ENCODE results near the gene LRGUK. TPM values are rescaled to one million over a fixed set of nuclear protein-coding genes. Genes with fewer than 3 reads are reported as not detected.

LRGUK gene
- total and polyA plus RNA-seq, 9 donors = 0.23 to 1.0 (median 0.38) TPM

GRCh38 chr7:134089446-134089845 is 37.7 kb upstream of the LRGUK start:
- H3K36me3 ChIP-seq (ENCODE audit: control insufficient read depth, insufficient read depth, low read length) = no peaks in the 10 kb centered on the region
- no peaks in the 10 kb centered on the region for H3K4me1 ChIP-seq (ENCODE audit: control insufficient read depth, insufficient read depth, low read length)
- H3K4me3 ChIP-seq (ENCODE audit: low read length) = no peak overlapping the region
- no peak overlapping the region for H3K27ac ChIP-seq (ENCODE audit: low read length)
- no peaks in the 10 kb centered on the region for H3K27me3 ChIP-seq (ENCODE audit: control insufficient read depth, insufficient read depth, low read length)
- DNase-seq = no peak
- H3K9me3 ChIP-seq (replicated peaks; ENCODE audit: control insufficient read depth, low read depth, low read length) = peaks cover 20% of the 10 kb centered on the region
- 86% methylated on average over 2 of the region's 4 CpGs for WGBS (ENCODE audit: insufficient coverage)

GRCh38 chr7:134098072-134098471 is 29.1 kb upstream of the LRGUK start:
- Histone ChIP-seq H3K36me3 (ENCODE audit: control insufficient read depth, insufficient read depth, low read length) (no peaks in the 10 kb centered on the region), H3K9me3 (replicated peaks; ENCODE audit: control insufficient read depth, low read depth, low read length) (no peaks in the 10 kb centered on the region), H3K4me3 (ENCODE audit: low read length) (no peak overlapping the region), H3K27me3 (ENCODE audit: control insufficient read depth, insufficient read depth, low read length) (no peaks in the 10 kb centered on the region), H3K4me1 (ENCODE audit: control insufficient read depth, insufficient read depth, low read length) (no peaks in the 10 kb centered on the region), H3K27ac (ENCODE audit: low read length) (no peak overlapping the region)
- no CpG with 5 or more reads among the region's 4 CpGs for WGBS (ENCODE audit: insufficient coverage)
- no peak for DNase-seq

DNA sequence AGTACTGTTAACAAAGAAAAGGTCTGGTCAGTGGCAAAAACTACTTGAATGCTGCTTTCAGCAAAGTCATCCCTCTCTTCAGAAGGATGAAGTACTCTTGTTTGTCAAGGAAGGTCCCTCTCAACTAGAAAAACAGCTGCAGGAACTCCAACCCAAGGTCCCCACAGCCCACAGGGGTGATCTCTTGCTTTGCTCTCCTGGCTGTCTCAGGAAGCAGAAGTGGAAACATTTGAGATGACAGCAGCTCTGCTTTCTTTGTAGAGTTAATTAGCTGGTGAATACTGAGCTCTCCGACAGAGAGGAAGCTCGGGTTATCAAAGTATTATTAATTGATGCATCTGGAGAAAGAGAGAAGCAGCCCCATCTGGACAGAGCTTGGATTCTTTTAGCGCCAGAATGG is 25.4 kb upstream of the LRGUK start:
- H3K27me3 ChIP-seq (ENCODE audit: control insufficient read depth, insufficient read depth, low read length) = no peaks in the 10 kb centered on the region
- no peaks in the 10 kb centered on the region for H3K4me1 ChIP-seq (ENCODE audit: control insufficient read depth, insufficient read depth, low read length)
- no peaks in the 10 kb centered on the region for H3K36me3 ChIP-seq (ENCODE audit: control insufficient read depth, insufficient read depth, low read length)
- no CpG with 5 or more reads among the region's 3 CpGs for WGBS (ENCODE audit: insufficient coverage)
- no peak for DNase-seq
- no peaks in the 10 kb centered on the region for H3K9me3 ChIP-seq (replicated peaks; ENCODE audit: control insufficient read depth, low read depth, low read length)
- no peak overlapping the region for H3K27ac ChIP-seq (ENCODE audit: low read length)
- no peak overlapping the region for H3K4me3 ChIP-seq (ENCODE audit: low read length)

- no peaks in the 10 kb centered on the region for H3K4me1 ChIP-seq (ENCODE audit: control insufficient read depth, insufficient read depth, low read length)
- no peaks in the 10 kb centered on the region for H3K27me3 ChIP-seq (ENCODE audit: control insufficient read depth, insufficient read depth, low read length)
- WGBS (ENCODE audit: insufficient coverage) = no CpG with 5 or more reads among the region's 4 CpGs
- no peaks in the 10 kb centered on the region for H3K9me3 ChIP-seq (replicated peaks; ENCODE audit: control insufficient read depth, low read depth, low read length)
- no peaks in the 10 kb centered on the region for H3K36me3 ChIP-seq (ENCODE audit: control insufficient read depth, insufficient read depth, low read length)
- no peak for DNase-seq
- H3K27ac ChIP-seq (ENCODE audit: low read length) = no peak overlapping the region
- no peak overlapping the region for H3K4me3 ChIP-seq (ENCODE audit: low read length)
These were observed 23.0 kb upstream of the LRGUK start for GRCh38 chr7:134104166-134104565.

- Histone ChIP-seq H3K9me3 (replicated peaks; ENCODE audit: control insufficient read depth, low read depth, low read length) (no peaks in the 10 kb centered on the region), H3K4me3 (ENCODE audit: low read length) (no peak overlapping the region), H3K27me3 (ENCODE audit: control insufficient read depth, insufficient read depth, low read length) (no peaks in the 10 kb centered on the region), H3K27ac (ENCODE audit: low read length) (no peak overlapping the region), H3K36me3 (ENCODE audit: control insufficient read depth, insufficient read depth, low read length) (no peaks in the 10 kb centered on the region), H3K4me1 (ENCODE audit: control insufficient read depth, insufficient read depth, low read length) (no peaks in the 10 kb centered on the region)
- 69% methylated on average over 3 of the region's 5 CpGs for WGBS (ENCODE audit: insufficient coverage)
- no peak for DNase-seq
These were observed 21.3 kb upstream of the LRGUK start for GRCh38 chr7:134105841-134106240.

- no peaks in the 10 kb centered on the region for H3K9me3 ChIP-seq (replicated peaks; ENCODE audit: control insufficient read depth, low read depth, low read length)
These were observed 18.3 kb upstream of the LRGUK start for GRCh38 chr7:134108802-134109201.

GRCh38 chr7:134113655-134114054 is 13.5 kb upstream of the LRGUK start:
- H3K36me3 ChIP-seq (ENCODE audit: control insufficient read depth, insufficient read depth, low read length) = no peaks in the 10 kb centered on the region
- no peaks in the 10 kb centered on the region for H3K4me1 ChIP-seq (ENCODE audit: control insufficient read depth, insufficient read depth, low read length)
- no peaks in the 10 kb centered on the region for H3K9me3 ChIP-seq (replicated peaks; ENCODE audit: control insufficient read depth, low read depth, low read length)
- no peak for DNase-seq
- H3K27me3 ChIP-seq (ENCODE audit: control insufficient read depth, insufficient read depth, low read length) = no peaks in the 10 kb centered on the region
- H3K4me3 ChIP-seq (ENCODE audit: low read length) = no peak overlapping the region
- H3K27ac ChIP-seq (ENCODE audit: low read length) = no peak overlapping the region

More at GRCh38 chr7:134108802-134109201, 18.3 kb upstream of the LRGUK start:
- Histone ChIP-seq H3K4me3 (ENCODE audit: low read length) (no peak overlapping the region), H3K36me3 (ENCODE audit: control insufficient read depth, insufficient read depth, low read length) (no peaks in the 10 kb centered on the region), H3K4me1 (ENCODE audit: control insufficient read depth, insufficient read depth, low read length) (no peaks in the 10 kb centered on the region), H3K27me3 (ENCODE audit: control insufficient read depth, insufficient read depth, low read length) (no peaks in the 10 kb centered on the region), H3K27ac (ENCODE audit: low read length) (no peak overlapping the region)
- no peak for DNase-seq
- no CpG with 5 or more reads among the region's 2 CpGs for WGBS (ENCODE audit: insufficient coverage)

GRCh38 chr7:134114992-134115391 is 12.1 kb upstream of the LRGUK start:
- H3K4me1 ChIP-seq (ENCODE audit: control insufficient read depth, insufficient read depth, low read length) = no peaks in the 10 kb centered on the region
- DNase-seq = no peak
- H3K36me3 ChIP-seq (ENCODE audit: control insufficient read depth, insufficient read depth, low read length) = no peaks in the 10 kb centered on the region
- 70% methylated on average over 3 of the region's 4 CpGs for WGBS (ENCODE audit: insufficient coverage)
- H3K4me3 ChIP-seq (ENCODE audit: low read length) = no peak overlapping the region
- H3K27me3 ChIP-seq (ENCODE audit: control insufficient read depth, insufficient read depth, low read length) = no peaks in the 10 kb centered on the region
- H3K27ac ChIP-seq (ENCODE audit: low read length) = no peak overlapping the region
- no peaks in the 10 kb centered on the region for H3K9me3 ChIP-seq (replicated peaks; ENCODE audit: control insufficient read depth, low read depth, low read length)

DNA sequence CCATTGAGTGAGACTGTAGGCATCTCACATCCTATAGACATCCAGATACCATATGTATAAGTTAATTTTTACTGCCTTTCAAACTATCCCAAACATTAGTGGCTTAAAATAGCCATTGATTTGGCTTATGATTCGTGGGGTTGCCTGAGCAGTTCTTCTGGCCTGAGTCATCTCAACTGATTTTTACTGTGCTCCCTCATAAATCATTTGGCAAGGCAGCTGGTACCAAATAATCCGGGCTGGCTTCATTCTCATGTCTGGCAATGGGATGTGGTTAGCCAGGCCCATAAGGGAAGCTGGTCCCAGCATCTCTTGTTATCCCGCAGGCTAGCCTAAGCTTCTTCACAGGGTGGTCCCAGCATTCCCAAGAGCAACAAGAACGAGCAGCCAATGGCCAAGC is 6.7 kb upstream of the LRGUK start:
- H3K4me3 ChIP-seq (ENCODE audit: low read length) = no peak overlapping the region
- no peak overlapping the region for H3K27ac ChIP-seq (ENCODE audit: low read length)
- DNase-seq = no peak
- H3K27me3 ChIP-seq (ENCODE audit: control insufficient read depth, insufficient read depth, low read length) = no peaks in the 10 kb centered on the region
- WGBS (ENCODE audit: insufficient coverage) = 73% methylated on average over 3 of the region's 4 CpGs
- H3K4me1 ChIP-seq (ENCODE audit: control insufficient read depth, insufficient read depth, low read length) = no peaks in the 10 kb centered on the region
- no peaks in the 10 kb centered on the region for H3K9me3 ChIP-seq (replicated peaks; ENCODE audit: control insufficient read depth, low read depth, low read length)
- H3K36me3 ChIP-seq (ENCODE audit: control insufficient read depth, insufficient read depth, low read length) = no peaks in the 10 kb centered on the region

- peaks cover 1% of the 10 kb centered on the region for H3K4me1 ChIP-seq (ENCODE audit: control insufficient read depth, insufficient read depth, low read length)
- no peak for DNase-seq
- H3K9me3 ChIP-seq (replicated peaks; ENCODE audit: control insufficient read depth, low read depth, low read length) = no peaks in the 10 kb centered on the region
- no CpG with 5 or more reads among the region's 3 CpGs for WGBS (ENCODE audit: insufficient coverage)
- H3K27ac ChIP-seq (ENCODE audit: low read length) = no peak overlapping the region
- no peaks in the 10 kb centered on the region for H3K36me3 ChIP-seq (ENCODE audit: control insufficient read depth, insufficient read depth, low read length)
- H3K27me3 ChIP-seq (ENCODE audit: control insufficient read depth, insufficient read depth, low read length) = no peaks in the 10 kb centered on the region
- no peak overlapping the region for H3K4me3 ChIP-seq (ENCODE audit: low read length)
These were observed 5.5 kb upstream of the LRGUK start for GRCh38 chr7:134121632-134122139.

GRCh38 chr7:134122980-134123379 is 4.2 kb upstream of the LRGUK start:
- WGBS (ENCODE audit: insufficient coverage) = no CpG with 5 or more reads among the region's 2 CpGs
- Histone ChIP-seq H3K4me3 (ENCODE audit: low read length) (no peak overlapping the region), H3K4me1 (ENCODE audit: control insufficient read depth, insufficient read depth, low read length) (peaks cover 9% of the 10 kb centered on the region), H3K27me3 (ENCODE audit: control insufficient read depth, insufficient read depth, low read length) (no peaks in the 10 kb centered on the region), H3K36me3 (ENCODE audit: control insufficient read depth, insufficient read depth, low read length) (no peaks in the 10 kb centered on the region), H3K27ac (ENCODE audit: low read length) (no peak overlapping the region), H3K9me3 (replicated peaks; ENCODE audit: control insufficient read depth, low read depth, low read length) (no peaks in the 10 kb centered on the region)
- DNase-seq = no peak

Data from muscle of leg (tissue), 11 donors.